Activated T-helper 17 cell treated with anti-CD3 and anti-CD28 coated beads, Interleukin-2, amount 50 U/mL, for 72 hours (primary cell): Measurements from ENCODE around the gene KCNN2. TPM values are rescaled to one million over a fixed set of nuclear protein-coding genes. Genes with fewer than 3 reads are reported as not detected.

ENCODE experiments used
- ATAC-seq: fragments of 150-1000 bp; cut with Tn5 transposase; replicated peaks from 2 replicates; pipeline ENCODE4 v1.10.0; 2021; ENCODE audit warnings: mild to moderate bottlenecking, moderate library complexity
- H3K27ac Mint-ChIP-seq: one replicate; pipeline ENCODE4 v1.8.0; 2022; ENCODE audit warnings: mixed read lengths
- H3K27me3 Mint-ChIP-seq: one replicate; pipeline ENCODE4 v1.8.0; 2022; ENCODE audit warnings: mixed read lengths
- H3K36me3 Mint-ChIP-seq: one replicate; pipeline ENCODE4 v1.8.0; 2022; ENCODE audit warnings: low read depth, mild to moderate bottlenecking, mixed read lengths
- H3K4me1 Mint-ChIP-seq: one replicate; pipeline ENCODE4 v1.8.0; 2022; ENCODE audit warnings: mixed read lengths
- H3K4me3 Mint-ChIP-seq: one replicate; pipeline ENCODE4 v1.8.0; 2022; ENCODE audit warnings: mild to moderate bottlenecking, mixed read lengths
- H3K9me3 Mint-ChIP-seq: one replicate; pipeline ENCODE4 v1.8.0; 2022; ENCODE audit warnings: mixed read lengths
- total RNA-seq, 2 donors: library from RNA; stranded (reverse); gene quantifications; one replicate each; pipeline ENCODE4 v1.2.3, GENCODE V29; 2022

KCNN2 gene
- total RNA-seq, 2 donors from 2014 or later: not detected

DNA sequence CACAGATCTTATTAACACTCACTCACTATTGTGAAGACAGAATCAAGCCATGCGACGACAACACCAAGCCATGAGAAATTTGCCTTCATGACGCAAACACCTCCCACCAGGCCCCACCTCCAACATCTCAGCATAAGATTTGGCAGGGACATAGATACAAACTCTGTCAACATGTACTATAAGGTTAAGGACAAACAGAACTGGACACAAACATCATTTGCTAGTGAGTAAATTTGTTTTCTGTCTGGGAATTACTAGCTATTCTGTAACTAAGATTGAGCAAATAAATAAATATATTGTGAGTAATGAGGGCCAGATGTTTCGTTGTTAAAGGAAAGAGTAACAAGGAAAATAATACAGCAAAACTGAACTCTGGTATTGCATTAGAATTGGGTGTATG lies 15.7 kb upstream of the KCNN2 start:
- Mint-ChIP-seq H3K4me3 (no peak overlapping the region), H3K4me1 (no peaks in the 10 kb centered on the region), H3K27ac (no peak overlapping the region), H3K27me3 (no peaks in the 10 kb centered on the region), H3K9me3 (peaks cover 6% of the 10 kb centered on the region), H3K36me3 (no peaks in the 10 kb centered on the region)
- no peak for ATAC-seq

DNA sequence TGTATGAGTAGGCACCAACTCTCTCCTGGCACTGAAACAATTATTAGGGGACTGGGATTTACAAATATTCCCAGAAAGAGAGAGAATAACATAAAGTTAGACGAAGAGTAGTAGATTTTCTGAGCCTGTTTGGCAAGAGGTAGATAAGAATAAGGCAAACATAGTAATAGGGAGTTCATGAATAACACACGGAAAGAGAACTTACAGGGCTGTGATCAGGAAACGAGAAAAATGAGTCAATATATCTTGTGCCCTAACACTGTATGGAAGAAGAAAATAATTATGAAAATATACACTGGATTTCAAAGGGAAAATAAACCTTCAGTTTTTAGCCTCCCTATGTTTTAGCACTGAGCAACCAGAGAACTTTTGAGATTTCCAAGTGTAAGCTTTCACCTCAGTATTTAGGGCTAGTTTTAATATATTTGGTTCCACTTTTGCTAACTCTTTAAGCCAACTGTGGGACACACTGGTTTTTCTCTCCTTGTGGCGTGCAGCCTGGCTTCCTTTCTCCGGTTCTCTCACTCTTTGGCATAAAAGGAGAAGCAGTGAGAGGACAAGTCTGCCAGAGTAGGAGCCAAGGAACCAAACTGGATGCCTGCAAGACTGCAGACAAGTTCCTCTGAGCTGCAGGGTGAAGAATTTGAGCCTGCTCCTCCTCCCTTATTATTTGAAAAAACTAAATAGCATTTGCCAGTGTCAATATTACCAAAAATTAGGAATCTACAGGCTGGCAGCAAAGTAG lies 6.6 kb upstream of the KCNN2 start:
- Mint-ChIP-seq H3K4me1 (no peaks in the 10 kb centered on the region), H3K9me3 (peaks cover 3% of the 10 kb centered on the region), H3K27me3 (peaks cover 15% of the 10 kb centered on the region), H3K36me3 (no peaks in the 10 kb centered on the region), H3K27ac (no peak overlapping the region), H3K4me3 (no peak overlapping the region)
- ATAC-seq: no peak

DNA sequence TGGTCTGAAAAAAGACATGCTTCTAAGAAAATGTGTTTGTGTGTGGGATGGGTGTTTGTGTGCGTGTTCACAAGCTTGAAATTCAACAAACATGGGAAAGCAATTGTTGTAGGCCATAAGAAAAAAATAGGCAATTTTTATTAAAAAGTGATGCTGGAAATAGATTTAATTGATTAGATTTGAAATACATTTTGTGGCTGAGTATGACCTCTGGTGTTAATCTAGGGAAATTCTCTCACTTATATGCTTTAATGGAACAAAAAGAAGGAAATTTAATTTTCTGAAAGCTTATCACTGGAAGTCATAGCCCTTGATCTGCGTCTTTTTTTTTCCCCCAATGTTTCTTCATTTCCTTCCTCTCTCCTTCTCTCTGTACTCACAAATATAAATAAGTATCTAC lies 3.5 kb upstream of the KCNN2 start:
- no peak overlapping the region for H3K4me3 Mint-ChIP-seq
- no peaks in the 10 kb centered on the region for H3K9me3 Mint-ChIP-seq
- no peak overlapping the region for H3K27ac Mint-ChIP-seq
- H3K4me1 Mint-ChIP-seq: no peaks in the 10 kb centered on the region
- H3K27me3 Mint-ChIP-seq: peaks cover 24% of the 10 kb centered on the region
- H3K36me3 Mint-ChIP-seq: no peaks in the 10 kb centered on the region
- ATAC-seq: no peak

DNA sequence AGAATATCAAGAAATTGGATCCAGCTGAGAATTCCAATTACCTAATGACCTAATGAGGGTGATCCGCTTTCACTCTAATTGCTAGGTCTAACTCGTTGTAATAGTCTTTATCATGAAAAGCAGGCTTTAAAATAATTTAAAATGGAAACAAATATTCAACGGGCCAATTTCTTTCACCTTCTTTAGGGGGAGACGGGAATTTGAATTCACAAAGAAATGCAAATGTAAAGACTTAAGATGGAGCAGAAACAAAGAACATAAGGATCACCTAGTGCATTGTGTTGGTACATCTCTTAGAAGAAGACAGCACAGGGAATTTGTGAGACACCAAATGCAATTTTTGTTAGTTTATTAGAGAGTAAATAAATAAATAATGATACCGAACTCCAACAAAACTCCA lies 1.5 kb upstream of the KCNN2 start:
- Mint-ChIP-seq H3K27ac (no peak overlapping the region), H3K27me3 (peaks cover 29% of the 10 kb centered on the region)
- no peak for ATAC-seq

DNA sequence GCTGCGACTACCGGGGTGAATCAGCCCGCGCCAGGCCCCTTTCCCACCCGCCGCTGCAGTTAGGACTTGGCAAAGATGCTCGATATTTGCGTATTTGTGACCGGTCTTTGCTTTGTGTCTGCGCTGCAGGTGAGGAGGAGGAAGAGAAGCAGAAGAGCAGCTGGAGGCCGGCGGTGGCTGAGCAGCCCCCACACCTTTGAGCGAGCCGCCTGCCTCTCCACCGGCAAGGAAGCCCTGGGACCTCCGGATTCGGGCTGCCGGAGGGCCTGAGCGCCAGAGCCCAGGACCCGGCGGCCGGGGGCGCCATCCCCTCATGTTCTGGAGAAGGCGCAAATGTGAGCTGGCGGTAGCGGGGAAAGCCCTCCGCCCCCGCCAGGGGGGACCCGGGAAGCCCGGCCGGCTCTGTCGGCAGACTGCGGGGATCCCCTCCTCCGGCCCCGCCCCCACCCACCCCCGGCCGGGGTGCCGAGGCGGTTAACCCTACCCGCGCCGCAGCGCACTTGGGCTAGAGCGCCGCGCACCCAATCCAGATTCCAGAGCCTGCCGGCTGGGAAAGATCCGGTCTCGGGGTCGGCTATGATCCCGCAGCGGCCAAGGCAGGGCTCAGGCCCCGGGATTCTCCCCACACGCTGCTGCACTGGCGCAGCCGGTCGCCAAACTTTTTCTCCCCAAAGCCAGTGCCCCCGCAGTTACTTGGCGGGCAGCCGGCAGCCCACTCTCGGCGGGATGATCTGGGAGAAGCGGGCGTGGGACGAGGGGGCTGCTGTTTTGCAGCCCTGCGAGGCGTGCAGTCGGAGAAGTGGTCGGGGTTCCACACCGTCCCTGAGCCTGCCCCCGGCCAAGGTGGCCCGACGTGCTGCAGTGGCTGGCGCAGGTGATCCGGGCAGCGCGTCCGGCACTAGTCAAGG lies 800 bp upstream of the KCNN2 start:
- Mint-ChIP-seq H3K27ac (no peak overlapping the region), H3K36me3 (peaks cover 5% of the 10 kb centered on the region), H3K9me3 (no peaks in the 10 kb centered on the region), H3K4me1 (no peaks in the 10 kb centered on the region), H3K27me3 (peaks cover 29% of the 10 kb centered on the region), H3K4me3 (no peak overlapping the region)
- no peak for ATAC-seq

More for the DNA sequence above, 1.5 kb upstream of the KCNN2 start:
- Mint-ChIP-seq H3K4me1 (no peaks in the 10 kb centered on the region), H3K9me3 (no peaks in the 10 kb centered on the region), H3K4me3 (no peak overlapping the region), H3K36me3 (peaks cover 5% of the 10 kb centered on the region)

DNA sequence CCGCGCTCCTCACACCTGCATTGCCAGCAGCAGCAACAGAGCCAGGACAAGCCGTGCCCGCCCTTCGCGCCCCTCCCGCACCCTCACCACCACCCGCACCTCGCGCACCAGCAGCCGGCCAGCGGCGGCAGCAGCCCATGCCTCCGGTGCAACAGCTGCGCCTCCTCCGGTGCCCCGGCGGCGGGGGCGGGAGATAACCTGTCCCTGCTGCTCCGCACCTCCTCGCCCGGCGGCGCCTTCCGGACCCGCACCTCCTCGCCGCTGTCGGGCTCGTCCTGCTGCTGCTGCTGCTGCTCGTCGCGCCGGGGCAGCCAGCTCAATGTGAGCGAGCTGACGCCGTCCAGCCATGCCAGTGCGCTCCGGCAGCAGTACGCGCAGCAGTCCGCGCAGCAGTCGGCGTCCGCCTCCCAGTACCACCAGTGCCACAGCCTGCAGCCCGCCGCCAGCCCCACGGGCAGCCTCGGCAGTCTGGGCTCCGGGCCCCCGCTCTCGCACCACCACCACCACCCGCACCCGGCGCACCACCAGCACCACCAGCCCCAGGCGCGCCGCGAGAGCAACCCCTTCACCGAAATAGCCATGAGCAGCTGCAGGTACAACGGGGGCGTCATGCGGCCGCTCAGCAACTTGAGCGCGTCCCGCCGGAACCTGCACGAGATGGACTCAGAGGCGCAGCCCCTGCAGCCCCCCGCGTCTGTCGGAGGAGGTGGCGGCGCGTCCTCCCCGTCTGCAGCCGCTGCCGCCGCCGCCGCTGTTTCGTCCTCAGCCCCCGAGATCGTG lies 517 bp downstream of the KCNN2 start:
- H3K4me3 Mint-ChIP-seq: no peak overlapping the region
- H3K27ac Mint-ChIP-seq: no peak overlapping the region
- H3K36me3 Mint-ChIP-seq: peaks cover 5% of the 10 kb centered on the region
- H3K27me3 Mint-ChIP-seq: peaks cover 35% of the 10 kb centered on the region
- H3K9me3 Mint-ChIP-seq: no peaks in the 10 kb centered on the region
- H3K4me1 Mint-ChIP-seq: no peaks in the 10 kb centered on the region
- ATAC-seq: no peak

DNA sequence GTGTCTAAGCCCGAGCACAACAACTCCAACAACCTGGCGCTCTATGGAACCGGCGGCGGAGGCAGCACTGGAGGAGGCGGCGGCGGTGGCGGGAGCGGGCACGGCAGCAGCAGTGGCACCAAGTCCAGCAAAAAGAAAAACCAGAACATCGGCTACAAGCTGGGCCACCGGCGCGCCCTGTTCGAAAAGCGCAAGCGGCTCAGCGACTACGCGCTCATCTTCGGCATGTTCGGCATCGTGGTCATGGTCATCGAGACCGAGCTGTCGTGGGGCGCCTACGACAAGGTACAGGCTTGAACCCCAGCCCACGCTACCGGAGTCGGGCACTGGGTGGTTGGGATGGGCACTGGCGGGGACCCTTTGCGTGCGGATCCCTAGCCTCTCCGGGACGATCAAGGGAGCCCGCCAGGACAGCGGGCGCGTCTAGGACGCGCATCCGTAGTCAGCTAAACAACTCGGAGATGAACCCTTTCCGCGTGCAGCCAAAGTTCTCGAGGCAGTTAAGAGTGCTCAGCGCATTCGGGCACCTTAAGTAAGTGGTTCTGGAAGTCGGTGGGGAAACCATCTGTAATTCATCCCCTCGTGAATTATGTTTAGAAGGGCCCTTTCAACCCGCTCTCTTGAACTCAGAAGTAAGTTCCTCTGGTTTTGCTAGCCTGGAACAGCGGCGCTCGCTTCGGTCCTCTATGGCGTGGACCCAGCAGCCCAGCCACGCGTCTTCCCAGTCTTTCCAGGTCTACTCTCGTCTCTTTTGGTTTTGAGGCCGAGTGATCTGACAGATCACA lies 1.3 kb downstream of the KCNN2 start:
- peaks cover 35% of the 10 kb centered on the region for H3K27me3 Mint-ChIP-seq
- peaks cover 5% of the 10 kb centered on the region for H3K36me3 Mint-ChIP-seq
- H3K4me1 Mint-ChIP-seq: no peaks in the 10 kb centered on the region
- no peak for ATAC-seq
- H3K4me3 Mint-ChIP-seq: no peak overlapping the region
- no peak overlapping the region for H3K27ac Mint-ChIP-seq
- H3K9me3 Mint-ChIP-seq: no peaks in the 10 kb centered on the region

DNA sequence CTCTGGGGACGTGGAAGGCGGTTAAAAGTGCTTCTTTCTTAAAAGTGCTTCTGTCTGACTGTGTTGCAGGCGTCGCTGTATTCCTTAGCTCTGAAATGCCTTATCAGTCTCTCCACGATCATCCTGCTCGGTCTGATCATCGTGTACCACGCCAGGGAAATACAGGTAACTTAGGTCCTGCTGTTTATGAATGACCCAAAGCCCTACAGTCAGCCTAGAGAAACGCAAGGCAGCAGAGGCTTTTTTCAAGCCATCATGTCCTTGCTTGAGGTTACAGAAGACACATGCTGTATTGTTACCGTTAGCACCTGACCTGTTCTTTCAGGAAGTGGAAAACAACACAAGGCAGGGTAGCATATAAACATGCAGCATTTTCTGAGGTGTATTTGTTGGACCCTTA lies 2.0 kb downstream of the KCNN2 start:
- no peaks in the 10 kb centered on the region for H3K9me3 Mint-ChIP-seq
- peaks cover 31% of the 10 kb centered on the region for H3K27me3 Mint-ChIP-seq
- no peak overlapping the region for H3K4me3 Mint-ChIP-seq
- peaks cover 5% of the 10 kb centered on the region for H3K36me3 Mint-ChIP-seq
- no peaks in the 10 kb centered on the region for H3K4me1 Mint-ChIP-seq
- no peak for ATAC-seq
- no peak overlapping the region for H3K27ac Mint-ChIP-seq

DNA sequence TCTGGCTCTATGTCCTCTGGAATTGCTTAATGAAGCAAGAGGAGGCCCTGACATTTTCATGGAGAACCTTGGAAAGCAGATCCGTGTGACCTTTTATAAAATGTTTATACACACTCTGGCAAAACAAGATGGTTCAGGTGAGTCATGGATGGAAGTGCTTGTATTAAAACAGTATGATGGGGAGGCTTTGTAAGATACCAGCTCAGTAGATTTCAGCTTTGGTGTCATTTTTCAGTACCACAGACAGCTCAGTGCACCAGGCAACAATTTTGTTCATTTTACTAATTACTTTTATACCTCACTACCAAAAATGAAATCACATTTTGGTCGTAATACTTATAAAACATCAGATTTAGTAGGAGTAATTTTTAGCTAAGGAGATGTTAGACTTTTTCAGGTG lies 5.2 kb downstream of the KCNN2 start:
- ATAC-seq: no peak
- no peak overlapping the region for H3K4me3 Mint-ChIP-seq
- H3K4me1 Mint-ChIP-seq: no peaks in the 10 kb centered on the region
- H3K27ac Mint-ChIP-seq: no peak overlapping the region
- no peaks in the 10 kb centered on the region for H3K9me3 Mint-ChIP-seq
- H3K36me3 Mint-ChIP-seq: peaks cover 5% of the 10 kb centered on the region
- H3K27me3 Mint-ChIP-seq: peaks cover 18% of the 10 kb centered on the region

DNA sequence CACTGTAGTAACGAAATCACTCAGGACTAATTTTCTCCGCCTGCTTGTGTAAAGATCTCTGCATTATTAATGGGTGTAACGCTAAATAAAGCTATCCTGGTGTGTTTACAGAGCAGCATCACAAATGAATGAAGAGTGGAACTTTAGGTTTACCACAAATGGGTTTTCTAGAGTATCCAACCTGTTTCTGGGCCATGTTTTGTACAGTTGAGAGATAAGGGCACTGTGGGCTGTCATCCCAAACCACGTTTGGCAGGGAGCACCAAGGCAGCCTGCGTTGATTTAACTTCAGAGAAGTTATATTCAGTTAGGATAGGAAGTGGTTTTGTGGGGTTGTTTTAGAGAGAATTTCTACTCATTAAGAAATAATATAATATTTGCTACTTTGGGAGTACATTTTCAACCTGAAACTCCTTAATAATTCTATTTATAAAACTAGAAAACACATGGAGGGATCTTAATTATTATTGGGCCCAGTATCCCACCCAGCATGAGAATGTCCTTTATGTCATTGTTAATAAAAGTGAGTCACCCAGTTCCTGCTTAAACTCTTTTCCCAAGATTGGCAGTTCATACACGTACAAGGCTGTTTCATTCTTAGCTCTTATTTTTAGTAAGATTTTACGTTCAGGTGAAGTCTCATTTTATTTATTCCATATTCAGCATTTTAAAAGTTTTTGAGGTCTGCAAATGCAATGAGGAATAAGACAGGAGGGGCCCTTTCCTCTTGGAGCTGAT lies 8.0 kb downstream of the KCNN2 start:
- Mint-ChIP-seq H3K4me1 (no peaks in the 10 kb centered on the region), H3K9me3 (no peaks in the 10 kb centered on the region), H3K27me3 (peaks cover 6% of the 10 kb centered on the region), H3K27ac (no peak overlapping the region), H3K4me3 (no peak overlapping the region), H3K36me3 (no peaks in the 10 kb centered on the region)
- no peak for ATAC-seq

DNA sequence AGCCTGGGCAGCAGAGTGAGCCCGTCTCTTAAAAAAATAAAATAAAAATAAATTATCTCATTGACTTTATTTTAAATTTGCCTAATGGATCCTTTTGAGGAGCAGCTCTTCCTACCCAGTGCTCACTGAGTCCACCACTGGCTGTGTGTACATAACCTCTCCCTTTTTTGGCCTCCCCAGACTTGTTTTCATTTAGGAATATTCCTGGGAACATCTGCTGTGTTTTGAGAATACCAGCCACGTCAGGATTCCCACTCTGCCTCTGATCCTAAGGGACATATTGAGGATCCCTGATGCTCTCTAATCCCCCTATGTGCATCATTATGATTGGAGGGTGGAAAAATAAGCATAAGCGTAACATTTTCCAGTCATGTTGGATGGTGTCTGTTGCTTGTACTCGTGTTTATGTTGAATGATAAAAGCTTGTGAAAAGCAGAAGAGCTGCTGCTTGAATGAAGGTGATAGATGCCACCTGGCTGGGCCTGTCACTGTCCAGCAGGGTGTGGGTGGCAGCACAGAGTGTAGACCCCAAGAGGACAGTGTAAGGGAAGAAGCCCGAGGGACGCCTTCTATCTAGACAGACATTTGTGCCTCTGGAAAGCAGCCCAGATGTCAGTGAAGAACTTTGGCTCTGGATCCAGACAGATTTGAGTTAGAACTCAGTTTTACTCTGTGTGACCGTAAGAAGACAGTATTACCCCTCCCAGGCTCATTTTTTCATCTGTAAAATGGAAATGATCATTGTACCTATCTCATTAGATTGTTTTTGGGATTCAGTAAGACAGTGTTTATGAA lies 15.4 kb downstream of the KCNN2 start:
- no peaks in the 10 kb centered on the region for H3K36me3 Mint-ChIP-seq
- ATAC-seq: no peak

DNA sequence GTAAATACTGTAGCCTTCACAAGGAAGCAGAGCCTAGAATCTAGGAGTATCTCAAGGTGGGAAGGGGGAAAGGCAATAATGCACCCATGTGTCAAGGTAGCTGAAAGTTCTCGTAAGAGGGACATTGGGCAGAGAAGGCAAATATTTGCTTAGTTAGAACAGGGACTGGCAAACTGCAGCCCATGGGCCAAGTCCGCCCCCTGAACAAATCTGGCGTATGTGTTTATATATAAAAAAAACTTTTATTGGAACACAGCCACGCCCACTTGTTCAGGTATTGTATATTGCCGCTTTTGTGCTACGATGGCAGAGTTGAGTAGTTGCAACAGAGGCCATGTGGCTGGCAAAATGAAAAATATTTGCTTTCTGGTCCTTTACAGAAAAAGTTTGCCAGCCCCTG lies 16.1 kb downstream of the KCNN2 start:
- no peaks in the 10 kb centered on the region for H3K36me3 Mint-ChIP-seq
- H3K27ac Mint-ChIP-seq: no peak overlapping the region
- H3K27me3 Mint-ChIP-seq: peaks cover 7% of the 10 kb centered on the region
- H3K4me3 Mint-ChIP-seq: no peak overlapping the region
- H3K9me3 Mint-ChIP-seq: peaks cover 3% of the 10 kb centered on the region
- ATAC-seq: no peak
- H3K4me1 Mint-ChIP-seq: no peaks in the 10 kb centered on the region

More for the DNA sequence above, 15.4 kb downstream of the KCNN2 start:
- no peak overlapping the region for H3K27ac Mint-ChIP-seq
- H3K9me3 Mint-ChIP-seq: peaks cover 3% of the 10 kb centered on the region
- H3K27me3 Mint-ChIP-seq: peaks cover 7% of the 10 kb centered on the region
- H3K4me3 Mint-ChIP-seq: no peak overlapping the region
- H3K4me1 Mint-ChIP-seq: no peaks in the 10 kb centered on the region

DNA sequence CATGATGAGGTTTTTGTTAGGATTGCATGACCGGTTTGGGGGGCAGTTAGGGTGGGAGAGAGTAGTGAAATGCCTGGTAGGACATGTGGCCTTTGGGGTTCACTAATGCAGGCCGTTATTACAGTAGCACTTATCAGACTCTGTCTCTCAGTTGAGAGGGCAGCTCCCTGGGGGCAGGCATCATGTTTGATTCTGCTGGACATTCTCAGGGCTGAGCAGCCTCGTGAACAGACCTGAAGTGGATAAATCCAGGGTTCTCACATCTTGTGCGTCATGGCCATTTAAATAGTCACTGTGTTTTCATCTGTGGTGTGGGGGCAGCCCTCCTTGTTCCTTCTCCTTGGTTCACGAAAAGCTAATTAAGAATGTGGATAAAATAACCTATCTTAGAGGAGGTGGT lies 18.9 kb downstream of the KCNN2 start:
- no peak overlapping the region for H3K27ac Mint-ChIP-seq
- no peak for ATAC-seq
- peaks cover 7% of the 10 kb centered on the region for H3K27me3 Mint-ChIP-seq
- H3K9me3 Mint-ChIP-seq: peaks cover 3% of the 10 kb centered on the region
- no peaks in the 10 kb centered on the region for H3K36me3 Mint-ChIP-seq
- H3K4me1 Mint-ChIP-seq: no peaks in the 10 kb centered on the region
- H3K4me3 Mint-ChIP-seq: no peak overlapping the region
